Effector CD8-positive, alpha-beta T cell (primary cell): ENCODE measurements around the gene DYNC1I2.
A peak's percentile ranks its signal among the peaks of the same experiment; 100 is the strongest.

Experiments used
- DNase-seq: peaks from one replicate; lab custom pipeline; 2025; lab: John Stamatoyannopoulos, UW
- total RNA-seq, 4 experiments: gene quantifications; one replicate each; lab custom pipeline; 2026; lab: John Stamatoyannopoulos, UW

The DYNC1I2 gene
- total RNA-seq: 55.6 to 73.4 (median 70.4) reads per million in 4 experiments

GRCh38 chr2:171687287-171688128 lies at the start of gene DYNC1I2:
TSS of gene DYNC1I2 (plus strand) at chr2:171687469. CDS start at chr2:171690156, 2,687 bp downstream.
- peak; percentile 51 for DNase-seq

GRCh38 chr2:171651667-171652415 lies 35.4 kb upstream of the DYNC1I2 start:
- no peak for DNase-seq

- no peak for DNase-seq
These were observed 34.9 kb upstream of the DYNC1I2 start for GRCh38 chr2:171652416-171652785.

- DNase-seq: no peak
These were observed 31.7 kb upstream of the DYNC1I2 start for GRCh38 chr2:171655586-171655985.

- no peak for DNase-seq
These were observed 20.2 kb upstream of the DYNC1I2 start for GRCh38 chr2:171667041-171667440.

GRCh38 chr2:171668183-171668582 lies 19.1 kb upstream of the DYNC1I2 start:
- DNase-seq: no peak

- no peak for DNase-seq
These were observed 18.1 kb upstream of the DYNC1I2 start for GRCh38 chr2:171669121-171669520.

- no peak for DNase-seq
These were observed 16.6 kb upstream of the DYNC1I2 start for GRCh38 chr2:171670655-171671054.

- no peak for DNase-seq
These were observed 15.4 kb upstream of the DYNC1I2 start for GRCh38 chr2:171671867-171672266.

GRCh38 chr2:171673905-171674304 lies 13.4 kb upstream of the DYNC1I2 start:
- no peak for DNase-seq

- no peak for DNase-seq
These were observed 11.4 kb upstream of the DYNC1I2 start for GRCh38 chr2:171675810-171676345.

- no peak for DNase-seq
These were observed 8.7 kb upstream of the DYNC1I2 start for GRCh38 chr2:171678619-171679018.

- DNase-seq: no peak
These were observed 828 bp downstream of the DYNC1I2 start for GRCh38 chr2:171688129-171688465.

- no peak for DNase-seq
These were observed 5.1 kb downstream of the DYNC1I2 start for GRCh38 chr2:171692331-171692730.

GRCh38 chr2:171702781-171703556 lies 15.7 kb downstream of the DYNC1I2 start:
- no peak for DNase-seq

- DNase-seq: no peak
These were observed 16.5 kb downstream of the DYNC1I2 start for GRCh38 chr2:171703574-171704347.

GRCh38 chr2:171706152-171706803 lies 19.0 kb downstream of the DYNC1I2 start:
- no peak for DNase-seq

- no peak for DNase-seq
These were observed 20.5 kb downstream of the DYNC1I2 start for GRCh38 chr2:171707752-171708151.

GRCh38 chr2:171709011-171709685 lies 21.9 kb downstream of the DYNC1I2 start:
- no peak for DNase-seq

- DNase-seq: no peak
These were observed 24.1 kb downstream of the DYNC1I2 start for GRCh38 chr2:171711351-171711750.
